Left lung (tissue), 10 donors: Measurements from ENCODE around the gene IL17RD. TPM values are rescaled to one million over a fixed set of nuclear protein-coding genes. Genes with fewer than 3 reads are reported as not detected.

ENCODE experiments used
- ATAC-seq: fragments of 200-7000 bp; cut with Tn5 transposase; one replicate; pipeline ENCODE4 v1.9.1; 2020; ENCODE audit warnings: moderate library complexity
- DNase-seq, 4 donors: peaks; one replicate each; pipeline ENCODE4 v3.0.0-alpha.2; 2013 to 2020
- H3K27ac ChIP-seq, 2 donors: fragments of 200-600 bp; sonication (generic) in 1 of 2; one replicate each; pipeline versions ENCODE4 v1.5.0 to v1.8.0; 2020 to 2021
- H3K27me3 ChIP-seq, 2 donors: fragments of 200-600 bp; sonication (generic) in 1 of 2; one replicate each; pipeline versions ENCODE4 v1.5.0 to v1.8.0; 2020 to 2021
- H3K36me3 ChIP-seq, 2 donors: fragments of 200-600 bp; sonication (generic) in 1 of 2; one replicate each; pipeline versions ENCODE4 v1.5.0 to v1.8.0; 2020 to 2021
- H3K4me1 ChIP-seq, 2 donors: fragments of 200-600 bp; one replicate each; pipeline ENCODE4 v1.8.0; 2021
- H3K4me3 ChIP-seq, 2 donors: fragments of 200-600 bp; sonication (generic) in 1 of 2; one replicate each; pipeline versions ENCODE4 v1.5.0 to v1.8.0; 2020 to 2021; ENCODE audit warnings: mild to moderate bottlenecking in 1 of 2
- H3K9me3 ChIP-seq, 2 donors: fragments of 200-600 bp; sonication (generic) in 1 of 2; one replicate each; pipeline versions ENCODE4 v1.5.0 to v1.8.0; 2020 to 2021
- CTCF ChIP-seq, 2 donors: fragments of 200-600 bp; sonication (generic) in 1 of 2; IDR thresholded peaks; one replicate each; pipeline versions ENCODE4 v1.5.0 to v1.8.0; 2021; ENCODE audit warnings: antibody characterized with exemption in 2 of 2
- intact Hi-C, 2 donors: fragments of 100-400 bp; cut with DNase I; formaldehyde crosslinking; loops; one replicate each; pipeline versions ENCODE4 v1.11.2 to v1.14.2; 2022
- polyA plus RNA-seq, 6 donors: library from polyadenylated mRNA; unstranded; fragments of 120-200 nt; gene quantifications; one replicate each; pipeline ENCODE4 v1.2.1, GENCODE V29; 2013; ENCODE audit not compliant: insufficient read length in 6 of 6
- total RNA-seq, 2 donors: library from RNA; stranded (reverse); fragmentation: NEBNext Ultra II Directional; extraction: Animal tissue kit (Norgen Biotek cat#: 25700); gene quantifications; one replicate each; pipeline ENCODE4 v1.2.1, GENCODE V29; 2021
- donor health status: DM: no; HTN: yes; CAD: no.
- donor health status: DM: no; HTN: no; CAD: no.

Gene IL17RD
- total and polyA plus RNA-seq, 8 donors, result 1.1 to 14.3 (median 11.1) TPM

GRCh38 chr3:57112206-57112605 lies 52.9 kb downstream of the IL17RD start:
- H3K4me3 ChIP-seq, result no peak overlapping the region
- ATAC-seq, result no peak
- H3K27me3 ChIP-seq, result peaks cover 0 to 6% of the 10 kb centered on the region in 2 donors
- no peaks in the 10 kb centered on the region for H3K4me1 ChIP-seq
- TF ChIP-seq CTCF (IDR thresholded peaks at IDR 0.05), result no peak
- no peaks in the 10 kb centered on the region for H3K36me3 ChIP-seq
- H3K9me3 ChIP-seq, result no peaks in the 10 kb centered on the region
- intact Hi-C loops, result no loop called here
- no peak overlapping the region for H3K27ac ChIP-seq
- DNase-seq, result no peak

GRCh38 chr3:57110798-57111197 lies 54.4 kb downstream of the IL17RD start:
- no peak for TF ChIP-seq CTCF (IDR thresholded peaks at IDR 0.05)
- intact Hi-C loops, result no loop called here
- H3K36me3 ChIP-seq, result no peaks in the 10 kb centered on the region
- H3K27me3 ChIP-seq, result peaks cover 0 to 6% of the 10 kb centered on the region in 2 donors
- H3K9me3 ChIP-seq, result no peaks in the 10 kb centered on the region
- no peak overlapping the region for H3K27ac ChIP-seq
- ATAC-seq (no peak), DNase-seq (no peak)
- no peak overlapping the region for H3K4me3 ChIP-seq
- no peaks in the 10 kb centered on the region for H3K4me1 ChIP-seq

GRCh38 chr3:57110214-57110613 lies 54.9 kb downstream of the IL17RD start:
- intact Hi-C loops, result no loop called here

GRCh38 chr3:57109437-57110199 lies 55.5 kb downstream of the IL17RD start:
- Histone ChIP-seq H3K36me3 (no peaks in the 10 kb centered on the region), H3K4me3 (no peak overlapping the region), H3K27ac (no peak overlapping the region), H3K27me3 (peaks cover 0 to 6% of the 10 kb centered on the region in 2 donors), H3K9me3 (no peaks in the 10 kb centered on the region), H3K4me1 (no peaks in the 10 kb centered on the region)
- intact Hi-C loops, result no loop called here
- ATAC-seq, result peak; percentile 37
- DNase-seq, result no peak
- no peak for TF ChIP-seq CTCF (IDR thresholded peaks at IDR 0.05)

More at GRCh38 chr3:57110214-57110613, 54.9 kb downstream of the IL17RD start:
- TF ChIP-seq CTCF (IDR thresholded peaks at IDR 0.05), result no peak
- H3K9me3 ChIP-seq, result no peaks in the 10 kb centered on the region
- ATAC-seq (no peak), DNase-seq (no peak)
- no peak overlapping the region for H3K27ac ChIP-seq
- peaks cover 0 to 6% of the 10 kb centered on the region in 2 donors for H3K27me3 ChIP-seq
- no peak overlapping the region for H3K4me3 ChIP-seq
- no peaks in the 10 kb centered on the region for H3K36me3 ChIP-seq
- no peaks in the 10 kb centered on the region for H3K4me1 ChIP-seq

- DNase-seq (no peak), ATAC-seq (no peak)
- intact Hi-C loops, result no loop called here
- no peaks in the 10 kb centered on the region for H3K9me3 ChIP-seq
- H3K27me3 ChIP-seq, result peaks cover 0 to 6% of the 10 kb centered on the region in 2 donors
- H3K27ac ChIP-seq, result no peak overlapping the region
- H3K36me3 ChIP-seq, result no peaks in the 10 kb centered on the region
- TF ChIP-seq CTCF (IDR thresholded peaks at IDR 0.05), result no peak
- no peaks in the 10 kb centered on the region for H3K4me1 ChIP-seq
- H3K4me3 ChIP-seq, result no peak overlapping the region
Observed at GRCh38 chr3:57108684-57109083, 56.5 kb downstream of the IL17RD start.
